GM19397 (cell line): ENCODE data around the gene KRT15.
A peak's percentile ranks its signal among the peaks of the same experiment; 100 is the strongest.

Source experiments
- ATAC-seq: cut with Tn5 transposase; IDR thresholded peaks from one replicate; pipeline ENCODE4 v1.9.1; 2021; ENCODE audit warnings: mild to moderate bottlenecking, moderate library complexity; ENCODE audit not compliant: unreplicated experiment

The KRT15 gene

GRCh38 chr17:41505809-41506767, 12.6 kb downstream of the KRT15 start:
- no peak for ATAC-seq

DNA sequence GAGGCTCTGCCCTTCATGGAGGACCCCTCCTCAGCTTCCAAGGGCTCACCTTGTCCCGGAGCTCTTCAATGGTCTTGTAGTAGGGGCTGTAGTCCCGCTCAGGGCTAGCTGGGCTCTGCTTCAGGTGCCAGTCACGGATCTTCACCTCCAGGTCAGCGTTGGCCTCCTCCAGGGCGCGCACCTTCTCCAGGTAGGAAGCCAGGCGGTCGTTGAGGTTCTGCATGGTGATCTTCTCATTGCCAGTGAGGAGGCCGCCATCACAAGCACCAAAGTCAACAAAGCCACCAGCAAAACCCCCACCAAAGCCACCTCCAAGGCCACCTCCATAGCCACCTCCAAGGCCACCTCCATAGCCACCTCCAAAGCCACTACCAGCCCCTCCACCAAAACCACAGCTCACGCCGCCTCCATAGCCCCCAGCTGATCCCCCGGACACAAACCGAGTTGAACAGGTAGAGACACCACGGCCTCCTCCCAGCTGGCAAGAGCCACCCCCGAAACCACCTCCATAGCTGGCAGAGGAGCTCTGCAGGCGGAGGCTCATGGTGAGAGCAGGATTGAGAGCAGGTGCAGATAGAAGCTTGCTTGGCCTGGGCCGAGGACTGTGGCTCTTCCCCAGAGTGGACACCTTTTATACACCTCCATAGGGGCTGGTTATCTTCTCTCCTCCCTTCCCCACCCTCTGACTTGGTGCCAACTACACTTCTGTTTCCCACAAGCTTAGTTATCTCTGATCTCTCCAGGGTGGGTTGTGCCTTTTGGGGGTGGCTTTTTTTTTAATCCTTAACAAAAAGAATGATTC, 13.5 kb downstream of the KRT15 start, which contains the start of gene KRT13:
KRT13 (minus strand) TSS at position 606 of the 802 bp plus-strand sequence; CDS start at position 544, 62 bp downstream.
- no peak for ATAC-seq

DNA sequence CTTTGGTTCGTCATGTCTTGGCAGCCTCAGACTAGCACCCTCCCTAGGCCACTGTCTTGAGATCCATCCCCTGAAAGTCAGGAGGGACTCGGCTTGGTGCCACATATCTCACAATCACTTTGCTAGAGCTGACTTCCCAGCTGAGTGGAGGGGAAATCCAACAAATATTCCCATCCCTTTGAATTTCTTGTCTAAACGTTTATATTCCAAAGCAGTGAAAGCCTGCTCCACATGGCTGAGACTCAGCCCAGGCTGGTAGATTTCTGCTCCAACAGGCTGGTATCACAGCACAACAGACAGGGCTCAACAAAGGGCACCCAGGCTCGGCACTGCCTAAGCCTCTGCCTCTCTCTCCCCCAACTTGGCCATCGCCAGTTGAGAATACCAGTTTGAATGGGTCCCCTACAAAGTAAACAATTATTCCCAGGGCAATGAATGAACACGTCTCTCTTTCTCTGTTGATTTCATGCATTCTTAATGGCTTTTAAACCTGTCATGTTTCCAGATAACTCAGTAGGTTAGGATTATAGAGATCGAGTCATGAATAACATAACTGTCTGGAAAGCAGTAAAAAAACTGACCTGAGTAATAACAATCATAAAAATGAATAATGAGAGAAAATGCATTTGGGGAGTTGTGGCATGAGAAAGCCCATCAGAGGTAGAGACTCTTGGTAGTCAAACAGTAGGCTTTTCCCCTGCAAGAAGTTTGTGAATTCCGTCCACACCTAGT, 14.3 kb downstream of the KRT15 start:
- ATAC-seq, result no peak

- no peak for ATAC-seq
Measured at GRCh38 chr17:41503202-41503601, 15.5 kb downstream of the KRT15 start.

DNA sequence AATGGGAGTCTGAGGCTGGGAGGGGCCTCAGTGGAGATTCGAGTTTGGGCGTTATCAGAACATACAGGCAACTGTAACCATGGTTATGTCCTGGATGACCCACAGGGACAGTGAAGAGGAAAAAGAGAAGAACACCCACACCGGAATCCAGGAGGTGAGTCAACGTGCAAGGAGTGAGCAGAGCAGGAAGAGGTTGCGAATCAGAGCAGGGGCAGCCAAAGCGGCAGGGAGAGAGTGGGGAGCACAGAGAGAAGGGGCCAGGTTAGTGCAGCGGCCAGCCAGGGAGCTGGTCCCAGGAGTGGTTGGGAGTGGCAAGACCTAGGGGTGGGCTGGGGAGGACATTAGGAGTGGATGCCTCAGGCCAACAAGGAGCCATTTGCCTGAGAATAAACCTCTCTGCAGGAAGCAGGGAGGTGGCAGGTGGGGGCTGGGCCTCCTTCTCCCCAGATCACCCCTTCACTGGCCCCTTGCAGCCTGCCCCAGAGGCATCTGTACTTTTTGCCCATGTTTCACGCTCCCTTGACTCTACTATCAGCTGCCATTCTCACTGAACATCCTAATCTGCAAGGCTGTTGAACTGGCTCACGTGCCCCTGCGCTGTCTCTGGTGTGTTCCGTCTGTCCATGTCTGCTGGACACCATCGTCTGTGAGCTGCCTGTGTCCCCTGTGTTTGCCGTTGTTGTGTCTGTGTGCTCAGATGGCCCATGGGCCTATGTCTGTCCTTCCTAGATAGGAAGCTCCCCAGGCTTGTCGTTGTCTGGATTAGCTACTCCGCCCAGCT, 18.4 kb downstream of the KRT15 start:
- no peak for ATAC-seq

DNA sequence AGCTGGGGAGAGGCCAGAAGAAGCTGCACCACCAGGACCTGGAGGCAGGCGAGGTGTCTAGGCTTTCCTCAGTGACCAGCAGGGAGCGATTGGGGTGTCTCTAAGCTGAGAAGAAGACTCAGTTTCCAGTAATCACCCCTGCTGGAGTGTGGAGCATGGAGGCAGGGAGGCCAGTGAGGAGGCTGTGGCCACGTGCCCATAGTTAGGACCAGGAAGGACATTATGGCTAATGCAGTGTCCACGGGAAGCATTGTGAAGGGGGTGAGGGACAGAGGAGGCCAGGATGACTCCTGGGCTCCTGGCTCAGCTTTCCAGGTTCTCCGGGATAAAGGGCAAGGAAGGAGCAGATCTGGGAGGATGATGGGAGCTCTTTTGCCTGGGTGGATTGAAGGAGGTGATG, 19.0 kb downstream of the KRT15 start:
- no peak for ATAC-seq

- ATAC-seq, result no peak
Measured at GRCh38 chr17:41498276-41498675, 20.4 kb downstream of the KRT15 start.

DNA sequence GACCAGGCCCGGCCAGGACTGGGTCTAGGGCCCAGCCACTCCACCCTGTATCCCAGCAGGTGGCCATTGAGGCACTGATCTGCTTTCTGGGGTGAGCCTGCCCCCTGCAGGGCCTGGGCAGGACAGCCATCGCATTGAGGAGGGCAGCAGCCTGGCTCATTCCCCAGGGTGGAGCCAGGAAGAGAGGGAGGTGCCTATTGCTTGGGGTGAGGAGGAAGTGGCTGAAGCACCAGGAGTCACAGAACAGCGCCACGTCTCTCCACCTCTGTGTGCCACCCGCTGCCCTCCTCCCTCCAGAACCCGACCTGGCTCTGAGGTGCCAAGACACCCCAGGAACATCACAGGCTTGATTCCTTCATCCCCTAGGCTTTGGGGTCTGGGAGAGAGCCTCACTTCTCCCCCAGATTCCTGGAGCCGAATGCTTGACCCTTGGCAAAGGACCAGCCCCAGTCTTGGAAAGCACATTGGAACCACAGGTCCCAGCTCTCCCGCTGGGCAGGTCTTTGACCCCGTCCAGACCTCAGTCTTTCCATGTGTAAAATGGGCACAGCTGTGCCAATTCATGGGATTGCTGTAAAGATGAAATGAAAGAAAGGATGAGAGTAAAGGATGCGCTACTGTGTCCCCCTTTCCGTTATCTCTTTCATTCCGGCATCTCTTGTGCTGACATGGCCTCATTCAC, 21.7 kb downstream of the KRT15 start:
- ATAC-seq, result peak; percentile 64

DNA sequence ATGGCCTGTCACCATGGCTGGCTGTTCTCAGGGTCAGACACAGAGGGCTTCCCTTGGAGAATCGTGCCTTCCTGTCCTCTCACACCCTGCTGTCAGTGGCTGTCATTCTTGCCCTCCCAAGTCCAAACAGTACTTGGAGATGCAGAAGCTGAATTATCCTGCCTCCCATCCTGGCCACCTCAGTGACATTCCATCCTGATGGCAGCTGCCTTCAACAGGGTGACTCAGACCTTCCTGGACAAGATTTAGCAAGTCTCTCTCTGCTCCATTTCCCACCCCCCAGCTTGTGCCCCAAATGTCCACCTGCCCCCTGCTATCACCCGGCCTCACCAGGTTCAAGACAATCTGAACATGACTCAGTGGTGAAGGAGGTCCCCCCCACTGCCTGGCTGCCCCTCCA, 24.2 kb downstream of the KRT15 start:
- no peak for ATAC-seq

DNA sequence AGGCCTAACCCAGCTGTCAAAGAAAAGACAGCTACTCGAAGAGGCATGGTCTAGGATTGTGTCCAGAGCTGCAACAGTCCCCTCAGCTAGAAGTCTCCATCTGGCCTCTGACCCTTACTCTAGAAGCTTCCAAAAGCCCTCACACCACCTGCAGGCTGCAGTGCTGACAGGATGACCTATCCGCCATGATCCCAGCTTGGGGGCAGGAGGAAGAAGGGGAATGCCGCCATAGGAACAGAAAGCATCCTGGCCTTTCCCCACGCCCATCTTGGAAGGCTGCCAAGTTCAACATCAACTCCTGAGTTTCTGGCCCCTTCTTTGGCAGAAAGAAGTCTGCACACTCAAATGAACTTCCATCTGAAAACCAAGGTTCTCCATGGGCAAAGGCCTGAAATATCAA, 25.9 kb downstream of the KRT15 start:
- ATAC-seq, result no peak

- ATAC-seq, result no peak
Measured at GRCh38 chr17:41492351-41492750, 26.3 kb downstream of the KRT15 start.

- ATAC-seq, result no peak
Measured at GRCh38 chr17:41491476-41491875, 27.2 kb downstream of the KRT15 start.

- no peak for ATAC-seq
Measured at GRCh38 chr17:41490000-41490990, 28.4 kb downstream of the KRT15 start.

GRCh38 chr17:41489531-41489930, 29.2 kb downstream of the KRT15 start, which contains the start of gene KRT36:
KRT36 (minus strand) TSS chr17:41489910; CDS start chr17:41489864, 46 bp downstream.
- no peak for ATAC-seq

DNA sequence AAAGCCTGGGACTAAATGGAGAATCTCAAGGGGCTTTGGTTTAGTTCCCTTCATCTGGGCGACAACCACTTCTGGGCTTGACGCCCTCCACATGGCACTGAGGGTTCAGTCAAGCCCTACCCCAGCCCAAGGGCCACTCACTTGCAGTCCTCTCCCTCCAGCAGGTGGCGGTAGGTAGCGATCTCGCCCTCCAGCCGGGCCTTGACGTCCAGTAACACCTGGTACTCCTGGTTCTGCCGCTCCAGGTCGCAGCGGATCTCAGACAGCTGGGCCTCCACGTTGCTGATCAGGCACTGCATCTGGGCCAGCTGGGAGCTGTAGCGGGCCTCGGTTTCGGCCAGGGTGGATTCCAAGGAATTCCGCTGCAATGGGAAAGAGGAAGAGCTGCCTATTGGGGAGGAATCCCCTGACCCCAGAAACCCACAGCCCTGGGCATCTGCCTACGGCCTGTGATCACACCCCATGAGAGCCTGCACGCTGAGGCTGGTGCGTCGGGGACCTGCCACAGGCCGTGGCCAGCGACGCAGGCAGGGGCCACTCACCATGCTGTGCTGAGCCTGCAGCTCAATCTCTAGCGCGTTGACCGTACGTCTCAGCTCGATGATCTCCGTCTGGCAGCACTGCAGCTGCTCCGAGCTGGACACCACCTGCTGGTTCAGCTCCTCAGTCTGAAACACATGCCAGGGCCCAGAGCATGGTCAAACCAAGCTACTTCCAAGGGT, 31.7 kb downstream of the KRT15 start:
- no peak for ATAC-seq

DNA sequence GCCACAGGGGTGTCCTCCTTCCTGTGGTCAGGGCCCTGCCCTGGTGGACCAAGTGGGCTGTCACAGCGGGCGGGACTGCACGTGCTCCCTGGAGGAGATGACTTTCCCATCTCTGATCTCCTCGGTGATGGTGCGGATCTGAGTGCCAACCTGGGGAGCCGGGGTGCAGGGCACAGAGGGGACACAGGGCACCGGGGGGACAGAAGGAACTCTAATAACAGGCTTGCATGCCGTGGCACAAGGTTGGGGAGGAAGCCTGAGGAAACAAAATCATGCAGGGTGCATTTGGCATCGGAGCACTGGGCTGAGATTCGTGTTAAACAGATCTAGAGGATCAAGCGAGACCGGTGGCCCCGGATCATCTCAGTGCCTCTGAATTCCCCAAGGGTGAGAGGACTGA, 32.4 kb downstream of the KRT15 start:
- no peak for ATAC-seq
